ENCODE results near the gene CAPN14. TPM values are rescaled to one million over a fixed set of nuclear protein-coding genes. Genes with fewer than 3 reads are reported as not detected.

The CAPN14 gene
- polyA plus RNA-seq, 1 of the 3 experiments (the other 2 are of a cell fraction) = 0.08 TPM

DNA sequence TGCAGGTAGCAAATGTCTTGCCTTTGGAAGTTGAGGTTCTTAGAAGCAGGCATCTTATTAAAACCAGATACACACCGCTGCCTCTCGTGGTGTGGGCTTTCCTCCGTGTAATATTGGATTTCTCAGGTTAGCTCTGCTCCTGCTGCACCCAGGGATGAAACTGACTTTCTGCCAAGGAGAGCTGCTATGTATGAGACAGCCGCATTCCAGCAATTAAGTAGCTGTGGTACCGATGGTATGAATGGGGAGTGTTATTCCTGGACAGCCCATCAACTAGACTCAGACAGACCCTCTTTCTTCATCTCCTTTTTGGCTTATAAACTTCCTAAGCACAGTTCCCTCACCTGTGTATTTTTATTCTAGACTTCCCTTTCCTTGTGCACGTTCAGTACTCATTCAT is 9.8 kb upstream of the CAPN14 start:
- no peak overlapping the region for H3K27ac ChIP-seq (ENCODE audit: low read depth in 2 of 2, low read length in 1 of 2)
- H3K27me3 ChIP-seq (ENCODE audit: insufficient read depth) = peaks cover 15% of the 10 kb centered on the region; the same call in 1 of the 2 replicates
- H3F3A ChIP-seq (replicated peaks; ENCODE audit: insufficient read depth) = no peaks in the 10 kb centered on the region
- H3K4me1 ChIP-seq (ENCODE audit: control insufficient read depth in 1 of 2, insufficient read depth in 2 of 2, low read depth in 1 of 2, low read length in 1 of 2) = no peaks in the 10 kb centered on the region
- H3K4me2 ChIP-seq = no peak overlapping the region
- H3K79me2 ChIP-seq (ENCODE audit: insufficient read depth) = no peaks in the 10 kb centered on the region
- ChIA-PET POLR2A (interaction anchor here (0.5 to 1.2 kb wide), 2 partner anchors 57 to 854 kb away, joined by 3 to 5 read pairs; no protein-coding TSS in a partner anchor), CTCF (interaction anchor here (0.6 to 3.3 kb wide), 3 partner anchors 57 to 636 kb away, joined by 3 to 28 read pairs (median 11); no protein-coding TSS in a partner anchor)
- no peak overlapping the region for H2AFZ ChIP-seq (ENCODE audit: low read depth)
- H3K36me3 ChIP-seq (replicated peaks in 1 of 2; ENCODE audit: control insufficient read depth in 1 of 2, insufficient read depth in 2 of 2, low read length in 1 of 2) = no peaks in the 10 kb centered on the region
- H4K20me1 ChIP-seq (ENCODE audit: insufficient read depth) = no peaks in the 10 kb centered on the region
- no peak overlapping the region for H3K4me3 ChIP-seq (ENCODE audit: low read depth in 2 of 2, low read length in 1 of 2)
- H3K9me3 ChIP-seq = no peaks in the 10 kb centered on the region
- no peak for DNase-seq
- 59% methylated on average over 6 of the region's 6 CpGs for WGBS (ENCODE audit: low lambda C conversion rate)
- TF ChIP-seq, protein P1, sequence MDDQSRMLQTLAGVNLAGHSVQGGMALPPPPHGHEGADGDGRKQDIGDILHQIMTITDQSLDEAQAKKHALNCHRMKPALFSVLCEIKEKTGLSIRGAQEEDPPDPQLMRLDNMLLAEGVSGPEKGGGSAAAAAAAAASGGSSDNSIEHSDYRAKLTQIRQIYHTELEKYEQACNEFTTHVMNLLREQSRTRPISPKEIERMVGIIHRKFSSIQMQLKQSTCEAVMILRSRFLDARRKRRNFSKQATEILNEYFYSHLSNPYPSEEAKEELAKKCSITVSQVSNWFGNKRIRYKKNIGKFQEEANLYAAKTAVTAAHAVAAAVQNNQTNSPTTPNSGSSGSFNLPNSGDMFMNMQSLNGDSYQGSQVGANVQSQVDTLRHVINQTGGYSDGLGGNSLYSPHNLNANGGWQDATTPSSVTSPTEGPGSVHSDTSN (IDR thresholded peaks at IDR 0.05) = no peak
- TF ChIP-seq NFIC (IDR thresholded peaks at IDR 0.05; ENCODE audit: borderline replicate concordance) = no peak
- no peak for TF ChIP-seq FOXM1 (IDR thresholded peaks at IDR 0.05; ENCODE audit: low read depth)
- TF ChIP-seq GABPA (IDR thresholded peaks at IDR 0.05; ENCODE audit: low read depth) = no peak
- no peak for TF ChIP-seq EP300 (IDR thresholded peaks at IDR 0.05; ENCODE audit: borderline replicate concordance in 1 of 2, low read depth in 1 of 2, low read length in 1 of 2)
- TF ChIP-seq TEAD4 (IDR thresholded peaks at IDR 0.05; ENCODE audit: borderline replicate concordance, insufficient read depth) = no peak
- TF ChIP-seq, protein P2, sequence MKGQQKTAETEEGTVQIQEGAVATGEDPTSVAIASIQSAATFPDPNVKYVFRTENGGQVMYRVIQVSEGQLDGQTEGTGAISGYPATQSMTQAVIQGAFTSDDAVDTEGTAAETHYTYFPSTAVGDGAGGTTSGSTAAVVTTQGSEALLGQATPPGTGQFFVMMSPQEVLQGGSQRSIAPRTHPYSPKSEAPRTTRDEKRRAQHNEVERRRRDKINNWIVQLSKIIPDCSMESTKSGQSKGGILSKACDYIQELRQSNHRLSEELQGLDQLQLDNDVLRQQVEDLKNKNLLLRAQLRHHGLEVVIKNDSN (IDR thresholded peaks at IDR 0.05; ENCODE audit: borderline replicate concordance, low read depth) = no peak
- no peak for TF ChIP-seq RXRA (IDR thresholded peaks at IDR 0.05; ENCODE audit: borderline replicate concordance, low read depth)
- TF ChIP-seq GATA2 (CRISPR knock-in tag; IDR thresholded peaks at IDR 0.05) = no peak
- no peak overlapping the region for H3K9ac ChIP-seq
- H3K9me2 ChIP-seq = no peaks in the 10 kb centered on the region

DNA sequence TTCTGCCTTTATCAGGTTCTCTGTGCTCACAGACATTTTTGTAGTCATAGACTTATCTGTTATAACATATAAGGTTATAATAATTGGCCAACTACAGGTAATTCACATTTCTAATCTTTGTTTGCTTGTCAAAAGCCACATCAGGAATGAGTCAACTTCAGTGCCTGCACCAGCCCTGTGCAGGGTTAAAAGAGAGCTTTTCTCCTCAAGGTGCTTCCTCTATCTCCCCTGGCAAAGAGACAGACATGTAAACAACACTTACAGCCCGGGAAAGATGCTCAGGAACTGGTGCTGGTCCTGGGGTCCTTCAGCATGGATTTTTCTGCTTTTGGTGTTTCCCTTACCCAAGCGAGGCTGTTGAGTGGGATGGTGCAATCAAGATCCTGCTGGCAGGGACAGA is 9.0 kb upstream of the CAPN14 start:
- Histone ChIP-seq H3K4me1 (ENCODE audit: control insufficient read depth in 1 of 2, insufficient read depth in 2 of 2, low read depth in 1 of 2, low read length in 1 of 2) (no peaks in the 10 kb centered on the region), H3K36me3 (replicated peaks in 1 of 2; ENCODE audit: control insufficient read depth in 1 of 2, insufficient read depth in 2 of 2, low read length in 1 of 2) (no peaks in the 10 kb centered on the region), H3K9me2 (no peaks in the 10 kb centered on the region), H3K9ac (no peak overlapping the region), H2AFZ (ENCODE audit: low read depth) (no peak overlapping the region), H3K9me3 (no peaks in the 10 kb centered on the region), H3K79me2 (ENCODE audit: insufficient read depth) (no peaks in the 10 kb centered on the region), H3K27ac (ENCODE audit: low read depth in 2 of 2, low read length in 1 of 2) (no peak overlapping the region), H3K27me3 (ENCODE audit: insufficient read depth) (peaks cover 23% of the 10 kb centered on the region), H3K4me3 (ENCODE audit: low read depth in 2 of 2, low read length in 1 of 2) (no peak overlapping the region), H3K4me2 (no peak overlapping the region), H3F3A (replicated peaks; ENCODE audit: insufficient read depth) (no peaks in the 10 kb centered on the region), H4K20me1 (ENCODE audit: insufficient read depth) (no peaks in the 10 kb centered on the region)
- ChIA-PET CTCF (interaction anchor here (0.6 to 3.3 kb wide), 3 partner anchors 56 to 635 kb away, joined by 3 to 28 read pairs (median 11); no protein-coding TSS in a partner anchor), POLR2A (interaction anchor here (1.2 kb wide), 1 partner anchor 56 kb away, joined by 3 read pairs; no protein-coding TSS in a partner anchor)
- no peak for DNase-seq
- TF ChIP-seq SIN3A (IDR thresholded peaks at IDR 0.05; ENCODE audit: borderline replicate concordance, low read depth, low read length) (no peak), FOXM1 (IDR thresholded peaks at IDR 0.05; ENCODE audit: low read depth) (no peak), CHD2 (IDR thresholded peaks at IDR 0.05; ENCODE audit: low read length, partially characterized antibody) (no peak), RCOR1 (IDR thresholded peaks at IDR 0.05; ENCODE audit: low read length) (no peak), TEAD4 (IDR thresholded peaks at IDR 0.05; ENCODE audit: borderline replicate concordance, insufficient read depth) (no peak), MXI1 (IDR thresholded peaks at IDR 0.05; ENCODE audit: low read depth, low read length) (no peak), GABPA (IDR thresholded peaks at IDR 0.05; ENCODE audit: low read depth) (no peak), EZH2phosphoT487 (IDR thresholded peaks at IDR 0.05; ENCODE audit: borderline replicate concordance, low read depth) (no peak), RFX5 (IDR thresholded peaks at IDR 0.05; ENCODE audit: low read length) (no peak)
- TF ChIP-seq, protein P3, sequence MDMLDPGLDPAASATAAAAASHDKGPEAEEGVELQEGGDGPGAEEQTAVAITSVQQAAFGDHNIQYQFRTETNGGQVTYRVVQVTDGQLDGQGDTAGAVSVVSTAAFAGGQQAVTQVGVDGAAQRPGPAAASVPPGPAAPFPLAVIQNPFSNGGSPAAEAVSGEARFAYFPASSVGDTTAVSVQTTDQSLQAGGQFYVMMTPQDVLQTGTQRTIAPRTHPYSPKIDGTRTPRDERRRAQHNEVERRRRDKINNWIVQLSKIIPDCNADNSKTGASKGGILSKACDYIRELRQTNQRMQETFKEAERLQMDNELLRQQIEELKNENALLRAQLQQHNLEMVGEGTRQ (IDR thresholded peaks at IDR 0.05; ENCODE audit: borderline replicate concordance, low read depth, low read length) = no peak
- TF ChIP-seq, protein P2 (IDR thresholded peaks at IDR 0.05; ENCODE audit: borderline replicate concordance, low read depth) = no peak
- 16% methylated on average over 2 of the region's 2 CpGs for WGBS (ENCODE audit: low lambda C conversion rate)
